Left cardiac atrium (tissue), 4 donors: ENCODE results near the gene MAK. TPM values are rescaled to one million over a fixed set of nuclear protein-coding genes. Genes with fewer than 3 reads are reported as not detected.
"Not testable (repeated sequence)": the region's sequence is repeated elsewhere in the genome, so short reads cannot be mapped to it uniquely, and the experiment has no call there.

Experiments used
- ATAC-seq, 2 donors: fragments of 200-7000 bp; cut with Tn5 transposase; one replicate each; pipeline ENCODE4 v1.9.1; 2020; ENCODE audit warnings: mild to moderate bottlenecking in 2 of 2, moderate library complexity in 2 of 2
- DNase-seq: peaks from one replicate; pipeline ENCODE4 v3.0.0-alpha.2; 2020
- intact Hi-C, 2 donors: fragments of 100-400 bp; cut with DNase I; formaldehyde crosslinking; loops; one replicate each; pipeline versions ENCODE4 v1.14.1 to v1.15.1; 2022 to 2023
- total RNA-seq, 2 donors: library from RNA; stranded (reverse); fragmentation: NEBNext Ultra II Directional; extraction: Animal tissue kit (Norgen Biotek cat#: 25700); gene quantifications; one replicate each; pipeline ENCODE4 v1.2.1, GENCODE V29; 2021
- donor health status: DM: no; HTN: yes; CAD: no.
- donor health status: DM: no; HTN: yes; CAD: no; lungs with severe emphysema.
- donor health status: DM: yes; HTN: yes; CAD: no.
- donor health status: Dilated cardiomyopathy.

MAK gene
- total RNA-seq, 2 donors from 2014 or later = 0.08 to 0.38 TPM

- DNase-seq, intact Hi-C loops, ATAC-seq: not testable (repeated sequence)
These were observed 96.7 kb downstream of the MAK start for GRCh38 chr6:10741643-10742042.

DNA sequence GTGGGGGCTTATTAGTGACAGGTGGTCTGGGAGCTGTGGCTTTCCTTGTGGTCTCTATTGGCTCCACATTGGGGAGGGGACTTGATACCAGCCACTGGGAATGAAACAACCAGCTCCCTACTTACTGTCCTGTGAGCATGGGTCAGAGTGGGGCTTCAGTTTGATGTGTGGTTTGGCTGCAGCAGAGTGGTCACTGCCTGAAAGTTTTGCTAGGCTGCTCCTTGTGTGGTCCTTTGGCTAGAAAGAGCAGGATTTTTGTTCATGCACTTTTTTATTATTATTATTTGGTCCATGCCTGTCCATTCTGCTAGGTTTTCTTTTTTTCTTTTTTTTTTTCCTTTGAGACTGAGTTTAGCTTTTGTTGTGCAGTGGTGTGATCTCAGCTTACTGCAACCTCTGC is 98.3 kb downstream of the MAK start:
- DNase-seq (no peak), ATAC-seq (no peak)
- intact Hi-C loops = no loop called here

DNA sequence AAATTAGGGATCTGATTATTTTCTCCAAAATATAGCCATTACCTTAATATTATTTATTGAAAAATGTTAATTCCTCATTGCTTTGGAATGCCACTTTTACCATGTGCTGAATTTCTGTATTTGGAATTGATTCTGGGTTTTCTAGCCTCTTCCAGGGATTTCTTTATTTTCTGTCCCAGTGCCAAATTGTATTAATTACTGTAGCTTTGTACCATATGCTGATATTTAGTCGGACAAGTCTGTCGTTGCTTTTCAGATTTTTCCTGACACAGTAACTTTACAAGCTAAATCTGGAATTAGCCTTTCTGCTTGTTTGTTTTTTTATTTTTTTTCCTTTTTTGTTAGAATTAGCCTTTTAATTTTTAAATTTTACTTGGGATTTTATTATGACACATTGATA is 101.6 kb downstream of the MAK start:
- no peak for DNase-seq
- no peak for ATAC-seq
- intact Hi-C loops = no loop called here

DNA sequence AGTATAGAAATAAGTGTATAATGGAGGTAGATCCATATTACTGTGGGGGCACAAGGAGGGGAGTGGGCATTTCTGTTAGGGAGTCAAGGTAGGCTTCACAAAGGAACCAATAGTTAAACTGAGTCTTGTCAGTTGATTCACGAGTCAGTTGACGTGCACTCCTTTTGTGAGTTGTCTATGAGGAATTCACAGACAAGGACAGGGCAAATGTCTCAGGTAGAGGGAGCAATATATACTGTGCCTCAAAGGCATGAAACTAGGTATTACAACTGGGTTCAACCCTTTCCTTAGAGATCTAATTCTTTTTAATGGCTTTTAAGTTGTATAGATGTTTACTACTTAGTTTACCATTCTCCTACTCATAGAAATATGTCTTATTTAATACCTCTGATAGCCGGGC is 104.5 kb downstream of the MAK start:
- no peak for DNase-seq
- intact Hi-C loops = no loop called here
- ATAC-seq = no peak

DNA sequence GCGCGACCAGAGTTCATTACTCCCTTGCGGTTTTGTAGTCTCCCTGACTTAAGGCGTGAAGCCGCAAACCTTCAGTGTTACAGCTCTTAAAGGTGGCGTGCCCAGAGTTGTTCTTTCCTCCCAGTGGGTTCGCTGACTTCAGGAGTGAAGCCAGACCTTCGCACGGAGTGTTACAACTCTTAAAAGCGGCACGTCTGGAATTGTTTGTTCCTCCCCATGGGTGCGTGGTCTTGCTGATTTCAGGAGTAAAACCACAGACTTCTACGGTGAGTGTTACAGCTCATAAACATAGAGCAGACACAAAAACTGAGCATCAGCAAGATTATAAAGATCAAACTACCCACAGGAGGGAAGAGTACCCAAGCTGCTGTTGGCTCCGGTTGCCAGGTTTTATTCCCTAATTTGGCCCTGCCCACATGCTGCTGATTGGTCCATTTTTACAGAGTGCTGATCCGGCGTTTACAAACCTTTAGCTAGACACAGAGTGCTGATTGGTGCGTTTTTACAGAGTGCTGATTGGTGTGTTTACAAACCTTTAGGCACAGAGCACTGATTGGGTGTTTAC is 105.1 kb downstream of the MAK start:
- intact Hi-C loops = no loop called here
- no peak for DNase-seq

DNA sequence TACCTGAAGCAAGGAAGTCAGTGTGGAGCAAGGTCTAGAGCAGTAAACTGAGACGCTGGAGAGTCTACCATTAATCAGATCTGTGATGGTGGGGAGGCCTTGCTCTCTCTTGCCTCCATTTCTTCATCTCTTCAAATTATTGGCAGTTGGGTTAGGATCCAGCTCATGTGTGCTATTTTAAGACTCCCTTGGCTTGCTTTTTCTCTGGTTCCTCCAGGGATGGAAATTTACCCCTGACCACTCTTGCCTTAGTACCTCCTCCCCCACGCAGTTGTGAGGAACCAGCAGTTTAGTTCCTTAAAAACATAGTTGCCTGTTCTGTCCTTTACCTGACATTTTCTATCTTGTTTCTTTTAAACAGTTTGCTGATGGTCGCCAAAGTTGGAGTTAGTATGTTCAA is 108.1 kb downstream of the MAK start:
- intact Hi-C loops = no loop called here
- peak in 1 of 2 donors; percentile 80 for ATAC-seq
- no peak for DNase-seq

More for the DNA sequence above, 105.1 kb downstream of the MAK start:
- no peak for ATAC-seq

DNA sequence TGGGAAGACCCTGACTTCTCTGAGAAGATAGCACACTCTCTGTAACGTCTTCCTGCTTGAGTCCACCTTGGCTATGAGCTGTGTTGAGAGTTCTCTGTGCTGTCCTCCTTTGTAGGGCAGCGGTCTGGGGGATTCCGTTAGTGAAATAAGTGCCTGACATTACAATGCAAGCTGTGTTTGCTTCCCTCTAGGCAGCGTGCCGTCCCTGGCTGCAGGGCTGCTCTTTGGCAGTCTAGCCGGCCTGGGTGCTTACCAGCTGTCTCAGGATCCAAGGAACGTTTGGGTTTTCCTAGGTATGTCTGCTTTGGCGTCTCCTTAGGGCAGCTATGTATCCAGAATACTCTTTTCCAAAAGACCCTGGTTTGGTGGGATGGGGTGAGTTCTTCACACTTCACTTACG is 112.6 kb downstream of the MAK start:
- DNase-seq (no peak), ATAC-seq (no peak)
- intact Hi-C loops = no loop called here

GRCh38 chr6:10725044-10725443 is 113.3 kb downstream of the MAK start:
- DNase-seq (no peak), ATAC-seq (no peak)
- intact Hi-C loops = no loop called here

- intact Hi-C loops = loop anchor here in 1 of 2 donors (1.0 to 2.0 kb wide), 2 partner anchors 24 to 29 kb away; partner anchors contain the start of genes C6orf52, PAK1IP1 and TMEM14B
- DNase-seq (no peak), ATAC-seq (peak in 1 of 2 donors; percentile 2)
These were observed 114.8 kb downstream of the MAK start for GRCh38 chr6:10723567-10723881.

DNA sequence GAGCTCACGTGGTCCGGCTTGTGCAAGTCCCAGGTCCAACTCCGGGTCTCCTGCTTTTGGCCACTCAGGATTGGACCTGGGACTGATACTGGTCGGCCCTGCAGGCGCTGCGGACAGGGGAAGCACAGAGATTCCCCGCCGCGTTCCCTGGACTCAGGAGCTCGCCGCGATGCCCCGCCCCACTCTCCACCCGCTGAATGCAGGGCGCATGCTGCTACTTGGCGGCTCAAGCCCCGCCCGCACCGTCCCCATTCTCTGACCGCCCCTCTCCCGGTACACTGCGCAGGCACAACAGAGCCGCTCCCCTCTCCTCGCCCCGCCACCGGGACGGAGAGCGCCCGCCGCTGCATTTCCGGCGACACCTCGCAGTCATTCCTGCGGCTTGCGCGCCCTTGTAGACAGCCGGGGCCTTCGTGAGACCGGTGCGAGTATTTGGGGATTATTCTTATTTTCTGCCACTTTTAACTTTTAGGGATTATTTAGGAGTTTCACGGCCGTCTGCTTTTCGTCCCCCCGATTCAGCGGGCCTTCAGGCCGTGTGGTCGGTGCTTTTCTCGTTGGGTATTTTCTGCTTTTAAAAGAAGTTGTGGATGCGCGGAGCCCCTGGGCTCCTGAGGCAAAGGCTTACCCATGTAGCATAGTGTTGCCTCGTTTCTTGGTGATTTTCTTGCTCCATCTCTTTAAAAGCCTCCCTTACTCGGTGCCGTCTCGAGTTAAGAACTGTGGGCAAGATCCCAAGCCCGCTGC is 115.3 kb downstream of the MAK start, which contains the start of gene TMEM14C:
TSS of gene TMEM14C (plus strand) at position 251 of the 747 bp plus-strand sequence. CDS start 1,544 bp downstream, outside the sequence.
- peak; percentile 100 for DNase-seq
- intact Hi-C loops = loop anchor here in 1 of 2 donors (1.0 to 2.0 kb wide), 2 partner anchors 24 to 28 kb away; partner anchors contain the start of genes C6orf52, PAK1IP1 and TMEM14B
- ATAC-seq = peak; percentile 98 to 99

GRCh38 chr6:10722570-10722819 is 115.8 kb downstream of the MAK start:
- DNase-seq = no peak

GRCh38 chr6:10721850-10722569 is 116.3 kb downstream of the MAK start:
- intact Hi-C loops = loop anchor here in 1 of 2 donors (2.0 kb wide), 1 partner anchor 27 kb away; the partner anchor contains the start of genes C6orf52 and PAK1IP1
- DNase-seq = no peak
- ATAC-seq = no peak

More at GRCh38 chr6:10722570-10722819, 115.8 kb downstream of the MAK start:
- no peak for ATAC-seq
- intact Hi-C loops = loop anchor here in 1 of 2 donors (2.0 kb wide), 1 partner anchor 28 kb away; the partner anchor contains the start of genes C6orf52 and PAK1IP1

GRCh38 chr6:10720960-10721849 is 117.1 kb downstream of the MAK start:
- DNase-seq, ATAC-seq, intact Hi-C loops: not testable (repeated sequence)

DNA sequence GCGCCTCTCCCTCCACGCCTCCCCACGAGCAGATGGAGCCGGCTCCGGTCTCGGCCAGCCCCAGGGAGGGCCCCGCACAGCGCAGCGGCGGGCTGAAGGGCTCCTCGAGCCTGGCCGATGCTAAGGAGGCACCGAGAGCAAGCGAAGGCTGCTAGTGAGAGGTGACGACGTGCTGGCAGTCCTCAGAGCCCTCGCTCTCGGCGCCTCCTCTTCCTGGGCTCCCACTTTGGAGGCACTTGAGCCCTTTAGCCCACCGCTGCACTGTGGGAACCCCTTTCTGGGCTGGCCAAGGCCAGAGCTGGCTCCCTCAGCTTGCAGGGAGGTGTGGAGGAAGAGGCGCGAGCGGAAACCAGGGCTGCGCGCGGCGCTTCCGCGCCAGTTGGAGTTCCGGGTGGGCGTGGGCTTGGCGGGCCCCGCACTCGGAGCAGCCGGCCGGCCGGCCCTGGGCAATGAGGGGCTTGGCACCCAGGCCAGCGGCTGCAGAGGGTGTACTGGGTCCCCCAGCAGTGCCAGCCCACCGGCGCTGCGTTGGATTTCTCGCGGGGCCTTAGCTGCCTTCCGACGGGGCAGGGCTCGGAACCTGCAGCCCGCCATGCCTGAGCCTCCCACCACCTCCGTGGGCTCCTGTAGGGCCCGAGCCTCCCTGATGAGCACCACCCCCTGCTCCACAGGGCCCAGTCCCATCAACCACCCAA is 117.9 kb downstream of the MAK start:
- DNase-seq (peak; percentile 66), ATAC-seq (peak in 1 of 2 donors; percentile 23)
- intact Hi-C loops = no loop called here

DNA sequence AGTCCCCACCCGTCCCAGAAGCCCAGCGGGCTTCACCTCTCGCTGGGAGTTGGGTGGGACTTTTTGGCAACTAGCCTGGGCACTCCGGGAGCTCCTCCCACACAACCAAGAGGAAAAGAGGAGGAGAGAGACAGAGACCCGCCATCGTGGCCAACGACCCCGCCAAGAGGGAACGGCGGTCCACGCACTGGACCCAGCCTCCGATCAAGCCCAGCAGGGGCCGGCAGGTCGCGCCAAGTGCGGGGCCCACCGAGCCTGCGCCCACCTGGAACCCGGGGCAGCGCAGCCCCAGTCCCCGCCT is 118.4 kb downstream of the MAK start:
- ATAC-seq = peak in 1 of 2 donors; percentile 2
- intact Hi-C loops = no loop called here
- peak; percentile 54 for DNase-seq

DNA sequence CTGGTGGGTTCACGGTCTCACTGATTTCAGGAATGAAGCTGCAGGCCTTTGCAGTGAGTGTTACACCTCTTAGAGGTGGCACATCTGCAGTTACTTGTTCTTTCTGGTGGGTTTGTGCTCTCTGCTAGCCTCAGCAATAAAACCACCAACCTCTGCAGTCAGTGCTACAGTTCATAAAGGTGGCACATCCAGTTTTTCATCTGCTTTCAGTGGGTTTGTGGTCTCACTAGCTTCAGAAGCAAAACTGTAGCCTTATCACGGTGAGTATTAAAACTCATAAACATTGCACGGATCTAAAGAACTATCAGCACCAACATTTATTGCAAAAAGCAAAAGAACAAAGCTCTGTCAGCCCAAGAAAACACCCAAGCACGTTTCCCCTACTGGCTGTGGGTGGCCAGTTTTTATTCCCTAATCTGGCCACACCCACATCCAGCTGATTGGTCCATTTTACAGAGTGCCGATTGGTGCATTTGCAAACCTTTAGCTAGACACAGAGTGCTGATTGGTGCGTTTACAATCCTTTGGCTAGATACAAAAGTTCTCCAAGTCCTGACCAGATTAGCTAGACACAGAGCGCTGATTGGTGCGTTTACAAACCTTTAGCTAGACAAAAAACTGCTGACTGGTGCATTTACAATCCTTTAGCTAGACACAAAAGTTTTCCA is 118.9 kb downstream of the MAK start:
- DNase-seq = no peak
- intact Hi-C loops = no loop called here
- ATAC-seq = no peak

- intact Hi-C loops = no loop called here
These were observed 124.4 kb downstream of the MAK start for GRCh38 chr6:10713962-10714361.

More at GRCh38 chr6:10713962-10714361, 124.4 kb downstream of the MAK start:
- no peak for ATAC-seq
- no peak for DNase-seq
